Panc1 (cell line): ENCODE measurements around the gene ATP11A.

Experiments used
- POLR2AphosphoS5 ChIP-seq: IDR thresholded peaks from 2 replicates; pipeline ENCODE4 v1.6.1; 2012; ENCODE audit warnings: mild to moderate bottlenecking, low read depth, low read length, moderate library complexity
- TF ChIP-seq, protein P1 (sequence below): fragments of 450-650 bp; IDR thresholded peaks from 2 replicates; pipeline ENCODE4 v1.5.1; 2017; ENCODE audit warnings: mild to moderate bottlenecking
- TF ChIP-seq, protein P2 (sequence below), 2 experiments: IDR thresholded peaks; 2 replicates each; pipeline ENCODE4 v1.6.1; 2011 to 2012; ENCODE audit warnings: low read depth in 2 of 2, control low read depth in 1 of 2, low read length in 1 of 2, mild to moderate bottlenecking in 1 of 2, moderate library complexity in 1 of 2; ENCODE audit not compliant: insufficient read depth in 1 of 2

DNA sequence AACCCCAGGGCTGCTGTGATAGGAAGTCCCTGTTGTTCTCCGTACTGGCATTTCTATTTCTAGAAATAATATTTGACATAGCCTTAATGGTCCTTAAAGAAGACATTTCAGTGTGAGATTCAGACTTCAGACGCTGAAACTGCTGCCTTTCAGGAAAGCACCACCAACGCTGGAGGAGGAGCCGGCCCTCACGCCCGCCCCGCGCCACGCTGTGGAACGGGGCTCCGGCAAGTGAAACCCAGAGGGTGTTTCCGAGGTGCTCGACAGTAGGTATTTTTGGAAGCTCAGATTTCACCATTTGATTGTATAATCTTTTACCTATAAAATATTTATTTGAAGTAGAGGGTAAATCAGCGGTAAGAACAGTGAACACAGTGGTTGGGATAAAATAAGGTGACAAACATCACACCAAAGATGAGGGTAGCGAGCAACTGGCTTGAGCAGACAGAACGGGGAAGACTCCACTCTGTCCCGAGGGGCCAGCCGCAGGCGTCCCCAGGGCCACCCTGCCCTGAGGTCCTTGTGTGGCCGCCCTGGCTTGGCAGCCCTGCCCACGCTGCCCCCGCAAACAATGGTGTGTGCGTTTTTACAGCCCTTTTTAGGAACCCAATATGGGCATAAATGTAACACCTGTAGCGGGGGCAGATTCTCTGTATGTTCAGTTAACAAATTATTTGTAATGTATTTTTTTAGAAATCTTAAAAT, 193.6 kb downstream of the ATP11A start:
- TF ChIP-seq, protein P1, sequence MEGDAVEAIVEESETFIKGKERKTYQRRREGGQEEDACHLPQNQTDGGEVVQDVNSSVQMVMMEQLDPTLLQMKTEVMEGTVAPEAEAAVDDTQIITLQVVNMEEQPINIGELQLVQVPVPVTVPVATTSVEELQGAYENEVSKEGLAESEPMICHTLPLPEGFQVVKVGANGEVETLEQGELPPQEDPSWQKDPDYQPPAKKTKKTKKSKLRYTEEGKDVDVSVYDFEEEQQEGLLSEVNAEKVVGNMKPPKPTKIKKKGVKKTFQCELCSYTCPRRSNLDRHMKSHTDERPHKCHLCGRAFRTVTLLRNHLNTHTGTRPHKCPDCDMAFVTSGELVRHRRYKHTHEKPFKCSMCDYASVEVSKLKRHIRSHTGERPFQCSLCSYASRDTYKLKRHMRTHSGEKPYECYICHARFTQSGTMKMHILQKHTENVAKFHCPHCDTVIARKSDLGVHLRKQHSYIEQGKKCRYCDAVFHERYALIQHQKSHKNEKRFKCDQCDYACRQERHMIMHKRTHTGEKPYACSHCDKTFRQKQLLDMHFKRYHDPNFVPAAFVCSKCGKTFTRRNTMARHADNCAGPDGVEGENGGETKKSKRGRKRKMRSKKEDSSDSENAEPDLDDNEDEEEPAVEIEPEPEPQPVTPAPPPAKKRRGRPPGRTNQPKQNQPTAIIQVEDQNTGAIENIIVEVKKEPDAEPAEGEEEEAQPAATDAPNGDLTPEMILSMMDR, result no peak
- TF ChIP-seq, protein P2, sequence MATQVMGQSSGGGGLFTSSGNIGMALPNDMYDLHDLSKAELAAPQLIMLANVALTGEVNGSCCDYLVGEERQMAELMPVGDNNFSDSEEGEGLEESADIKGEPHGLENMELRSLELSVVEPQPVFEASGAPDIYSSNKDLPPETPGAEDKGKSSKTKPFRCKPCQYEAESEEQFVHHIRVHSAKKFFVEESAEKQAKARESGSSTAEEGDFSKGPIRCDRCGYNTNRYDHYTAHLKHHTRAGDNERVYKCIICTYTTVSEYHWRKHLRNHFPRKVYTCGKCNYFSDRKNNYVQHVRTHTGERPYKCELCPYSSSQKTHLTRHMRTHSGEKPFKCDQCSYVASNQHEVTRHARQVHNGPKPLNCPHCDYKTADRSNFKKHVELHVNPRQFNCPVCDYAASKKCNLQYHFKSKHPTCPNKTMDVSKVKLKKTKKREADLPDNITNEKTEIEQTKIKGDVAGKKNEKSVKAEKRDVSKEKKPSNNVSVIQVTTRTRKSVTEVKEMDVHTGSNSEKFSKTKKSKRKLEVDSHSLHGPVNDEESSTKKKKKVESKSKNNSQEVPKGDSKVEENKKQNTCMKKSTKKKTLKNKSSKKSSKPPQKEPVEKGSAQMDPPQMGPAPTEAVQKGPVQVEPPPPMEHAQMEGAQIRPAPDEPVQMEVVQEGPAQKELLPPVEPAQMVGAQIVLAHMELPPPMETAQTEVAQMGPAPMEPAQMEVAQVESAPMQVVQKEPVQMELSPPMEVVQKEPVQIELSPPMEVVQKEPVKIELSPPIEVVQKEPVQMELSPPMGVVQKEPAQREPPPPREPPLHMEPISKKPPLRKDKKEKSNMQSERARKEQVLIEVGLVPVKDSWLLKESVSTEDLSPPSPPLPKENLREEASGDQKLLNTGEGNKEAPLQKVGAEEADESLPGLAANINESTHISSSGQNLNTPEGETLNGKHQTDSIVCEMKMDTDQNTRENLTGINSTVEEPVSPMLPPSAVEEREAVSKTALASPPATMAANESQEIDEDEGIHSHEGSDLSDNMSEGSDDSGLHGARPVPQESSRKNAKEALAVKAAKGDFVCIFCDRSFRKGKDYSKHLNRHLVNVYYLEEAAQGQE (IDR thresholded peaks at IDR 0.05; ENCODE audit: insufficient read depth in 1 of 2, low read depth in 2 of 2, low read length in 1 of 2), result no peak
- no peak for TF ChIP-seq POLR2AphosphoS5
